GM21737 (cell line): ENCODE data around the gene KRTAP20-1.

Experiments
- ATAC-seq: cut with Tn5 transposase; IDR thresholded peaks from one replicate; pipeline ENCODE4 v1.9.1; 2021; ENCODE audit warnings: mild to moderate bottlenecking, moderate library complexity; ENCODE audit not compliant: unreplicated experiment

Gene KRTAP20-1

GRCh38 chr21:30642564-30642963 lies 26.3 kb downstream of the KRTAP20-1 start, which contains the start of gene KRTAP20-3:
Gene KRTAP20-3 (plus strand): TSS chr21:30642864.
- no peak for ATAC-seq

- ATAC-seq, result no peak
Measured at GRCh38 chr21:30646904-30647414, 30.7 kb downstream of the KRTAP20-1 start.

- ATAC-seq, result no peak
Measured at GRCh38 chr21:30652891-30653290, 36.7 kb downstream of the KRTAP20-1 start.
